Spinal cord (tissue), 10 donors: Measurements from ENCODE around the gene CSPG4. TPM values are rescaled to one million over a fixed set of nuclear protein-coding genes. Genes with fewer than 3 reads are reported as not detected.
A peak's percentile ranks its signal among the peaks of the same experiment; 100 is the strongest.
"Not testable (repeated sequence)": the region's sequence is repeated elsewhere in the genome, so short reads cannot be mapped to it uniquely, and the experiment has no call there.

Experiments
- DNase-seq, 6 donors: peaks; one replicate each; pipeline versions ENCODE4 v3.0.0 to v3.0.0-alpha.2; 2013 to 2015; ENCODE audit warnings: low spot score in 6 of 6, low read depth in 4 of 6
- H3K27ac ChIP-seq: one replicate; pipeline ENCODE4 v1.5.1; 2013; ENCODE audit warnings: low read depth, low read length, control low read depth
- H3K27me3 ChIP-seq: one replicate; pipeline ENCODE4 v1.6.1; 2013; ENCODE audit warnings: low read length; ENCODE audit not compliant: control insufficient read depth, insufficient read depth
- H3K36me3 ChIP-seq: one replicate; pipeline ENCODE4 v1.6.1; 2013; ENCODE audit warnings: low read length; ENCODE audit not compliant: control insufficient read depth, insufficient read depth
- H3K4me1 ChIP-seq: one replicate; pipeline ENCODE4 v1.6.1; 2013; ENCODE audit warnings: low read length; ENCODE audit not compliant: control insufficient read depth, insufficient read depth
- H3K4me3 ChIP-seq: one replicate; pipeline ENCODE4 v1.5.1; 2013; ENCODE audit warnings: low read depth, low read length, control low read depth
- H3K9me3 ChIP-seq: one replicate; pipeline ENCODE4 v1.6.1; 2013; ENCODE audit warnings: low read length; ENCODE audit not compliant: control insufficient read depth, insufficient read depth
- WGBS: methylation state at CpG from one replicate; pipeline ENCODE4 v1.1.5; 2013; ENCODE audit warnings: missing lambda C conversion rate; ENCODE audit not compliant: insufficient coverage; 5-methylcytosine and 5-hydroxymethylcytosine counted together
- long read RNA-seq, 4 donors: transcript quantifications; one replicate each; lab custom pipeline, GENCODE V29; 2026
- polyA plus RNA-seq, 2 donors: library from polyadenylated mRNA; unstranded; fragments of 120-200 nt; gene quantifications; one replicate each; pipeline ENCODE4 v1.2.1, GENCODE V29; 2013; ENCODE audit not compliant: insufficient read length in 2 of 2
- total RNA-seq, 2 donors: library from RNA; depleted of rRNA in 1 of 2; stranded (reverse); fragments of 120-200 nt in 1 of 2; fragments of >200 nt in 1 of 2; gene quantifications; one replicate each; pipeline versions ENCODE4 v1.2.3 to v1.2.4, GENCODE V29; 2013 to 2014
- donor health status: healthy.

CSPG4 gene
- total RNA-seq (10 to 100 TPM; 18.1 to 19.7 TPM), polyA plus RNA-seq (10 to 100 TPM; 23.5 to 25.6 TPM)
- long read RNA-seq, donor 1: 0 reads
- long read RNA-seq, donor 2: 0 reads
- long read RNA-seq, donor 3: 0 reads
- long read RNA-seq, donor 4, partial matches to known transcripts: 7 of 7 reads
- long read RNA-seq, donor 4, other reads (novel, unspliced or antisense): 0 of 7 reads

- Histone ChIP-seq H3K4me3 (peak within 1 kb of the TSS; percentile 76), H3K36me3 (no peaks in the 10 kb centered on the region), H3K4me1 (peaks cover 38% of the 10 kb centered on the region), H3K27me3 (peaks cover 14% of the 10 kb centered on the region), H3K9me3 (no peaks in the 10 kb centered on the region), H3K27ac (peak within 1 kb of the TSS; percentile 78)
- peak in 2 of 6 donors; percentile 28 to 73 for DNase-seq
- 3% methylated on average over 35 of the region's 36 CpGs for WGBS
Measured at GRCh38 chr15:75712668-75713337, at the start of gene CSPG4. Gene CSPG4, minus strand, starts transcription at chr15:75712848. Its CDS starts 93 bp downstream, at chr15:75712755.

GRCh38 chr15:75762357-75762718, 49.7 kb upstream of the CSPG4 start:
- H3K4me1 ChIP-seq, H3K27ac ChIP-seq, H3K9me3 ChIP-seq, H3K36me3 ChIP-seq, DNase-seq, H3K4me3 ChIP-seq, H3K27me3 ChIP-seq: not testable (repeated sequence)
- no CpG with 5 or more reads among the region's 4 CpGs for WGBS

- Histone ChIP-seq H3K36me3 (no peaks in the 10 kb centered on the region), H3K9me3 (no peaks in the 10 kb centered on the region), H3K4me3 (no peak overlapping the region), H3K4me1 (peaks cover 8% of the 10 kb centered on the region), H3K27me3 (no peaks in the 10 kb centered on the region), H3K27ac (no peak overlapping the region)
- no peak for DNase-seq
- 93% methylated on average over 10 of the region's 10 CpGs for WGBS
Measured at GRCh38 chr15:75761446-75762356, 49.1 kb upstream of the CSPG4 start.

GRCh38 chr15:75760704-75761435, 48.2 kb upstream of the CSPG4 start:
- no peak for DNase-seq
- 97% methylated on average over 7 of the region's 14 CpGs for WGBS
- no peaks in the 10 kb centered on the region for H3K9me3 ChIP-seq
- no peak overlapping the region for H3K27ac ChIP-seq
- H3K4me3 ChIP-seq: no peak overlapping the region
- H3K4me1 ChIP-seq: peaks cover 8% of the 10 kb centered on the region
- no peaks in the 10 kb centered on the region for H3K27me3 ChIP-seq
- no peaks in the 10 kb centered on the region for H3K36me3 ChIP-seq

GRCh38 chr15:75760131-75760520, 47.5 kb upstream of the CSPG4 start:
- H3K27ac ChIP-seq, H3K9me3 ChIP-seq, H3K4me3 ChIP-seq, H3K36me3 ChIP-seq, DNase-seq, H3K4me1 ChIP-seq, H3K27me3 ChIP-seq: not testable (repeated sequence)
- WGBS: 86% methylated on average over 5 of the region's 7 CpGs

GRCh38 chr15:75759416-75760130, 46.9 kb upstream of the CSPG4 start:
- Histone ChIP-seq H3K36me3 (no peaks in the 10 kb centered on the region), H3K4me1 (peaks cover 8% of the 10 kb centered on the region), H3K27ac (no peak overlapping the region), H3K27me3 (no peaks in the 10 kb centered on the region), H3K9me3 (no peaks in the 10 kb centered on the region), H3K4me3 (no peak overlapping the region)
- no peak for DNase-seq
- WGBS: no CpG with 5 or more reads among the region's 2 CpGs

- peak overlapping the region; percentile 65 for H3K4me3 ChIP-seq
- peaks cover 8% of the 10 kb centered on the region for H3K4me1 ChIP-seq
- peak; percentile 69 to 98 (median 76) for DNase-seq
- under 1% methylated on average over 27 of the region's 35 CpGs for WGBS
- H3K9me3 ChIP-seq: no peaks in the 10 kb centered on the region
- no peaks in the 10 kb centered on the region for H3K36me3 ChIP-seq
- H3K27ac ChIP-seq: peak overlapping the region; percentile 73
- H3K27me3 ChIP-seq: no peaks in the 10 kb centered on the region
Measured at GRCh38 chr15:75758071-75758872, 45.6 kb upstream of the CSPG4 start.

GRCh38 chr15:75754871-75755270, 42.2 kb upstream of the CSPG4 start:
- DNase-seq, H3K27ac ChIP-seq, H3K4me1 ChIP-seq, H3K9me3 ChIP-seq, H3K36me3 ChIP-seq, H3K4me3 ChIP-seq, H3K27me3 ChIP-seq: not testable (repeated sequence)
- no CpG with 5 or more reads among the region's 5 CpGs for WGBS
